Suprapubic skin (tissue), 4 donors: ENCODE results near the gene DNAI4. TPM values are rescaled to one million over a fixed set of nuclear protein-coding genes. Genes with fewer than 3 reads are reported as not detected.

Source experiments
- DNase-seq, 2 donors: peaks; one replicate each; pipeline ENCODE4 v3.0.0-alpha.2; 2019; ENCODE audit warnings: low spot score in 2 of 2
- H3K27ac ChIP-seq: fragments of 200-600 bp; sonication (generic); one replicate; pipeline ENCODE4 v1.5.1; 2019
- H3K27me3 ChIP-seq: fragments of 200-600 bp; sonication (generic); one replicate; pipeline ENCODE4 v1.5.1; 2019
- H3K36me3 ChIP-seq: fragments of 200-600 bp; sonication (generic); one replicate; pipeline ENCODE4 v1.5.1; 2019
- H3K4me1 ChIP-seq: fragments of 200-600 bp; sonication (generic); one replicate; pipeline ENCODE4 v1.5.1; 2019
- H3K4me3 ChIP-seq: fragments of 200-600 bp; sonication (generic); one replicate; pipeline ENCODE4 v1.5.1; 2019; ENCODE audit warnings: mild to moderate bottlenecking
- H3K9me3 ChIP-seq: fragments of 200-600 bp; sonication (generic); one replicate; pipeline ENCODE4 v1.5.1; 2019
- EP300 ChIP-seq: sonication (generic); formaldehyde crosslinking; IDR thresholded peaks from one replicate; pipeline ENCODE4 v1.6.1; 2017; ENCODE audit warnings: antibody characterized with exemption
- POLR2A ChIP-seq, 2 donors: fragments of 450-650 bp; IDR thresholded peaks; one replicate each; pipeline ENCODE4 v1.6.1; 2017; ENCODE audit warnings: antibody characterized with exemption in 2 of 2, mild to moderate bottlenecking in 2 of 2, moderate library complexity in 2 of 2
- POLR2AphosphoS5 ChIP-seq, 3 donors: sonication (generic); formaldehyde crosslinking; IDR thresholded peaks; one replicate each; pipeline ENCODE4 v1.6.1; 2017; ENCODE audit warnings: antibody characterized with exemption in 3 of 3
- WGBS: methylation state at CpG from one replicate; pipeline ENCODE4 v1.1.5; 2018; 5-methylcytosine and 5-hydroxymethylcytosine counted together
- total RNA-seq, 4 donors: library from RNA; depleted of rRNA; stranded (reverse); fragments of >200 nt; gene quantifications; one replicate each; pipeline ENCODE4 v1.1.0, GENCODE V29; 2016
- TF ChIP-seq, protein P1 (sequence below), 2 donors: fragments of 200-600 bp in 1 of 2; fragments of 450-650 bp in 1 of 2; sonication (generic) in 1 of 2; IDR thresholded peaks; one replicate each; pipeline ENCODE4 v1.5.1; 2016 to 2019; ENCODE audit warnings: antibody characterized with exemption in 2 of 2, mild to moderate bottlenecking in 1 of 2, moderate library complexity in 1 of 2

DNAI4 gene
- total RNA-seq, 4 donors from 2014 or later, result 1.5 to 3.7 (median 3.3) TPM

DNA sequence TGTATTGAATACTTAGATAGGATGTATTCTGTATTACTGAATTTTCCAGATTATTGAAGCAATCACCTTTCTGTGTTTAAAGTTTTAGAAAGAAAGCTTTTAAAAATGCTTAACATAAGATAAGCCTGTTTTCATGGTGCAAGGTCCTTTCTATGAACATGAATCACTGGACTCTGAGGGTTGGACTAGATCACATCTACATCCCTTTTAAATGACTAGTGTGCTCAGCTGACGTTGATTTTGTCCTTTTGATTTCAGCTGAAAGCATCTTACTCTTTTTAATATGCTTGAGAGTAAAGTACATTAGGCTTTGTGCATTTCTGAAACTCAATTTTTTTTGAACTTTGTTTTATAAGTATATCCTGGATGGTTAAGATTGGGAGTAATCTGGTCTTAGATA lies 16.3 kb upstream of the DNAI4 start:
- no peaks in the 10 kb centered on the region for H3K9me3 ChIP-seq
- H3K36me3 ChIP-seq, result peaks cover 7% of the 10 kb centered on the region
- peaks cover 13% of the 10 kb centered on the region for H3K4me1 ChIP-seq
- H3K27ac ChIP-seq, result no peak overlapping the region
- no peak for TF ChIP-seq EP300
- no peak for TF ChIP-seq POLR2A (IDR thresholded peaks at IDR 0.05)
- TF ChIP-seq POLR2AphosphoS5 (IDR thresholded peaks at IDR 0.05), result no peak
- TF ChIP-seq, protein P1, sequence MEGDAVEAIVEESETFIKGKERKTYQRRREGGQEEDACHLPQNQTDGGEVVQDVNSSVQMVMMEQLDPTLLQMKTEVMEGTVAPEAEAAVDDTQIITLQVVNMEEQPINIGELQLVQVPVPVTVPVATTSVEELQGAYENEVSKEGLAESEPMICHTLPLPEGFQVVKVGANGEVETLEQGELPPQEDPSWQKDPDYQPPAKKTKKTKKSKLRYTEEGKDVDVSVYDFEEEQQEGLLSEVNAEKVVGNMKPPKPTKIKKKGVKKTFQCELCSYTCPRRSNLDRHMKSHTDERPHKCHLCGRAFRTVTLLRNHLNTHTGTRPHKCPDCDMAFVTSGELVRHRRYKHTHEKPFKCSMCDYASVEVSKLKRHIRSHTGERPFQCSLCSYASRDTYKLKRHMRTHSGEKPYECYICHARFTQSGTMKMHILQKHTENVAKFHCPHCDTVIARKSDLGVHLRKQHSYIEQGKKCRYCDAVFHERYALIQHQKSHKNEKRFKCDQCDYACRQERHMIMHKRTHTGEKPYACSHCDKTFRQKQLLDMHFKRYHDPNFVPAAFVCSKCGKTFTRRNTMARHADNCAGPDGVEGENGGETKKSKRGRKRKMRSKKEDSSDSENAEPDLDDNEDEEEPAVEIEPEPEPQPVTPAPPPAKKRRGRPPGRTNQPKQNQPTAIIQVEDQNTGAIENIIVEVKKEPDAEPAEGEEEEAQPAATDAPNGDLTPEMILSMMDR (IDR thresholded peaks at IDR 0.05), result no peak
- no peaks in the 10 kb centered on the region for H3K27me3 ChIP-seq
- no peak overlapping the region for H3K4me3 ChIP-seq
- 93% methylated on average over 1 of the region's 1 CpG for WGBS
- no peak for DNase-seq

DNA sequence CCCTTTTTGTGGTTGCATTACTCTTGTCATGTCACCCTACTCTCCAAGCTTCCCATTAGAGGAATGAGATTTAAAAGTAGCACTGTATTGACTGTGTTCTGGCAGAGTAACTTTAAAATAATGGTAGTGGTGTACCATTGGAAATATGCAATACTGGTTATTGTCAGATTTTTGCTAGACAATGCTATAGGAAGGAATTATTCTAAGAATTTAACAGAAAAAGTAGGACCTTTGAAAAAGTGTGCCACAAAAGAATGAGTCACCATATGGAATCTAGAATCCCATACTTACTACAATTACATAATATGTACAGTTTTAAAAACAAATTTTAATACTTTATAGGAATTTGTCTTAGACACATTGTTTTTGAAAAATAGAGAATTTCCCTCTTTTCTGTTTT lies 14.0 kb upstream of the DNAI4 start:
- Histone ChIP-seq H3K9me3 (no peaks in the 10 kb centered on the region), H3K4me3 (no peak overlapping the region), H3K4me1 (peaks cover 13% of the 10 kb centered on the region), H3K36me3 (peaks cover 6% of the 10 kb centered on the region), H3K27me3 (no peaks in the 10 kb centered on the region), H3K27ac (no peak overlapping the region)
- TF ChIP-seq, protein P1 (IDR thresholded peaks at IDR 0.05), result no peak
- TF ChIP-seq POLR2A (IDR thresholded peaks at IDR 0.05), result no peak
- TF ChIP-seq POLR2AphosphoS5 (IDR thresholded peaks at IDR 0.05), result no peak
- no peak for TF ChIP-seq EP300
- no peak for DNase-seq

DNA sequence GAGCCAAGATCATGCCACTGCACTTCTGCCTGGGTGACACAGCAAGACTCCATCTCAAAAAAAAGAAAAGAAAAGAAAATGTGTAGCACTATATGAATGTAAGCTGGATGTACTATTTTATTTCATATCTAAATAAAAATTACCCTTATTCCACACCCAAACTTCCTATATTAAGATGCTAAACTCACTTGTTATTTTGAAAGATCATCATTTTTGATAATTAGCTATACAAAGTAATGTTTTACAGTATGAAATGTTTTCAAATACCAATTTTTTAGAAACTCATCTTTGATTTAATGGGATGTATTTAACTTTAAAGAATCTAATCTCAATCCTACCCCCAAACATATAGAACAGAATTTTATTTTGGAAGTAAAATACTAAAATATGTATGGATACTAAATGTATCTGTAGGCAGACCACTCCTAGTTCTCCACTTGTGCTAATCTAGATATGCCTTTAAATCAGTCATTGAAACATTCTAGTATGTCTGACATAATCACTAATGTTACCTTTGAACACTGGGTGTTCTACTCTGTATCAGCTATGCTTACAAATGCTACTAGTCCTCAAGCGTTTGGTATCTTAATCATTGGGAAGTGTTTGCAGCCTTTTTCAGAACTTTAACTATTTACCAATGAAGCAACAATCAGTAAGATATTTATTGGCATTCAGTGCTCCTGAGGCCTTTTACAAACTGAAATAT lies 13.0 kb upstream of the DNAI4 start:
- H3K27ac ChIP-seq, result no peak overlapping the region
- H3K4me3 ChIP-seq, result no peak overlapping the region
- peaks cover 6% of the 10 kb centered on the region for H3K36me3 ChIP-seq
- no peaks in the 10 kb centered on the region for H3K9me3 ChIP-seq
- H3K27me3 ChIP-seq, result no peaks in the 10 kb centered on the region
- DNase-seq, result no peak
- peaks cover 21% of the 10 kb centered on the region for H3K4me1 ChIP-seq
- WGBS, result 38% methylated on average over 1 of the region's 1 CpG
- TF ChIP-seq EP300 (no peak), POLR2AphosphoS5 (IDR thresholded peaks at IDR 0.05) (no peak), POLR2A (IDR thresholded peaks at IDR 0.05) (no peak)
- TF ChIP-seq, protein P1 (IDR thresholded peaks at IDR 0.05), result no peak

DNA sequence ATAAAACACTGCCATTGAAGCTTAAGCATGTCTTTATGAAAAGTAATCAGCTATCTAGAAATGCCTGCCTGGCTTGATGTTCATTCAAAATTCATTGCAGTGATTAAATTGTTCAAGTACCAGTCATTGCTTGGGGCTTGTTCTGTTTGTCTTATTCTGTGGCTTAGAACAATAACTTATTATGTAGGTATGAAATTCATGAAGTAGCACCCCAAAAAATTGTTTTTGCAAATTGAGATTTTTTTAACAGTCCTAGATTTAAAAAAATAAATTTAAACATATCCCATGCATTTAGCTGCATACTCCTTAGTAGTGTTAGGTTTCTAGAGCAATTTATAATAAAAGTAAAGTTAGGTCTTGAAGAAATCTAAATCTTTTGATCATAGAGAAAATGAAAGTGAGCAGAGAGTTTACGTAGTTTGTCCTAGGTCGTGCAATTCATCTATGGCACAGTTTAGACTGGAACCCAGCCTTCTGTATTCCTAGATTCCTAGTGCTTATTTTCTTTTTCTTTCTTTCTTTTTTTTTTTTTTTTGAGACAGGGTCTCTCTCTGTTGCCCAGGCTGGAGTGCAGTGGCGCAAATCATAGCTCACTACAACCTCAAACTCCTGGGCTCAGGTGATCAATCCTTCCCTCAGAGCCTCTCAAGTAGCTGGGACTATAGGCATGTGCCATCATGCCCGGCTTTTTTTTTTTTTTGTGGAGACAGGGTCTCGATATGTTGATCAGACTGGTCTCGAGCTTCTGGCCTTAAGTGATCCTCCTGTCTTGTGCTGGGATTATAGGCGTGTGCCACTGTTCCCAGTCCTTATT lies 9.4 kb upstream of the DNAI4 start:
- Histone ChIP-seq H3K9me3 (no peaks in the 10 kb centered on the region), H3K4me1 (peaks cover 46% of the 10 kb centered on the region), H3K4me3 (peak overlapping the region; percentile 29), H3K27ac (no peak overlapping the region), H3K36me3 (no peaks in the 10 kb centered on the region), H3K27me3 (no peaks in the 10 kb centered on the region)
- no peak for TF ChIP-seq POLR2A (IDR thresholded peaks at IDR 0.05)
- TF ChIP-seq, protein P1 (IDR thresholded peaks at IDR 0.05), result no peak
- TF ChIP-seq EP300, result no peak
- no peak for TF ChIP-seq POLR2AphosphoS5 (IDR thresholded peaks at IDR 0.05)
- DNase-seq, result no peak
- WGBS, result 42% methylated on average over 7 of the region's 7 CpGs

DNA sequence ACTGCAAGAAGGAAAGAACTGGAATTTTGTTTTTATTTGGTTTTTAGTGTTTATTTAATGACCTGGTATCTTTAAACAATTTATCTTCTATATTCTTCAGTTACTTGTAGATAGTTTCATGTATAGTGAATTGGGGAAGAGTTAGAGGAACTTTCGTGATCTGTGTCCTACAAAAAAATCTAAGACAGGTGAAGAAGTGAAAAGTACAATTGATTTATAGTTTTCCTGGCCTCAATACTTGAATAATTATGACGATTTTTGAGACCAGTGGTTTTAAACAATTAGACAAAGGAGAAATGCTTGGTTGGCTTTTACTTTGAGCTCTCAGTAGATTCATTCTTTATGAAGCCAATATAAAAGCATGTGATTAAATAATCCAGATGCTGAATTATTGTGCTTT lies 7.6 kb upstream of the DNAI4 start:
- Histone ChIP-seq H3K27me3 (no peaks in the 10 kb centered on the region), H3K36me3 (no peaks in the 10 kb centered on the region), H3K27ac (no peak overlapping the region), H3K9me3 (no peaks in the 10 kb centered on the region), H3K4me1 (peaks cover 47% of the 10 kb centered on the region), H3K4me3 (no peak overlapping the region)
- WGBS, result 30% methylated on average over 2 of the region's 2 CpGs
- DNase-seq, result no peak
- TF ChIP-seq EP300, result no peak
- TF ChIP-seq POLR2A (IDR thresholded peaks at IDR 0.05), result no peak
- TF ChIP-seq POLR2AphosphoS5 (IDR thresholded peaks at IDR 0.05), result no peak
